Measurements from ENCODE around the gene SOX18. TPM values are rescaled to one million over a fixed set of nuclear protein-coding genes. Genes with fewer than 3 reads are reported as not detected.

The SOX18 gene
- total and polyA plus RNA-seq, 2 of the 13 experiments (the other 11 are each of a cell fraction or from before 2014, with no cell fraction given): 1.6 to 1.9 TPM

GRCh38 chr20:64076061-64076997, 26.9 kb upstream of the SOX18 start (continued):
- TF ChIP-seq PCBP1 (IDR thresholded peaks at IDR 0.05; ENCODE audit: borderline replicate concordance, low read depth, low read length): no peak
- no peak for TF ChIP-seq CSRNP2 (CRISPR knock-in tag; conservative IDR thresholded peaks at IDR 0.05; ENCODE audit: low read depth)
- TF ChIP-seq, protein P1, sequence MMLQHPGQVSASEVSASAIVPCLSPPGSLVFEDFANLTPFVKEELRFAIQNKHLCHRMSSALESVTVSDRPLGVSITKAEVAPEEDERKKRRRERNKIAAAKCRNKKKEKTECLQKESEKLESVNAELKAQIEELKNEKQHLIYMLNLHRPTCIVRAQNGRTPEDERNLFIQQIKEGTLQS (CRISPR knock-in tag; IDR thresholded peaks at IDR 0.05): no peak
- no peak for TF ChIP-seq ZNF292 (CRISPR knock-in tag; IDR thresholded peaks at IDR 0.05; ENCODE audit: borderline replicate concordance, low read depth)

GRCh38 chr20:64075556-64075955, 26.1 kb upstream of the SOX18 start:
- FAIRE-seq: no peak
- no peak for TF ChIP-seq ZNF329 (CRISPR knock-in tag; IDR thresholded peaks at IDR 0.05; ENCODE audit: low read depth)
- TF ChIP-seq ZNF33A (CRISPR knock-in tag; IDR thresholded peaks at IDR 0.05; ENCODE audit: borderline replicate concordance): no peak
- no peak for TF ChIP-seq ZNF276 (CRISPR knock-in tag; IDR thresholded peaks at IDR 0.05; ENCODE audit: low read depth)
- TF ChIP-seq ISX (CRISPR knock-in tag; conservative IDR thresholded peaks at IDR 0.05): no peak
- no peak for TF ChIP-seq CAMTA2 (CRISPR knock-in tag; IDR thresholded peaks at IDR 0.05; ENCODE audit: borderline replicate concordance)
- TF ChIP-seq ZNF737 (CRISPR knock-in tag; IDR thresholded peaks at IDR 0.05; ENCODE audit: borderline replicate concordance): no peak
- ATAC-seq: no peak
- Histone ChIP-seq H3K4me2 (ENCODE audit: low read depth, low read length) (no peak overlapping the region), H3K79me2 (ENCODE audit: insufficient read depth, low read length) (no peaks in the 10 kb centered on the region), H4K20me1 (ENCODE audit: insufficient read depth, low read length) (no peaks in the 10 kb centered on the region), H3K27ac (ENCODE audit: extremely low read length, insufficient read depth, low read length) (no peak overlapping the region), H3K27me3 (ENCODE audit: control insufficient read depth in 1 of 2, insufficient read depth in 2 of 2, low read length in 2 of 2) (no peaks in the 10 kb centered on the region), H2AFZ (ENCODE audit: low read length) (no peak overlapping the region), H3K4me1 (ENCODE audit: insufficient read depth, low read length) (peaks cover 22% of the 10 kb centered on the region), H3K9ac (ENCODE audit: insufficient read depth, low read depth, low read length) (no peak overlapping the region), H3K4me3 (replicated peaks in 1 of 3; ENCODE audit: insufficient read depth in 1 of 3, low read depth in 2 of 3, low read length in 3 of 3) (no peak overlapping the region), H3K9me3 (ENCODE audit: low read length) (no peaks in the 10 kb centered on the region), H3K36me3 (replicated peaks in 1 of 2; ENCODE audit: control insufficient read depth in 1 of 2, insufficient read depth in 2 of 2, low read length in 2 of 2) (no peaks in the 10 kb centered on the region)
- intact Hi-C loops (cut with micrococcal nuclease; ENCODE audit: unreplicated experiment) (no loop called here), in situ Hi-C loops (cut with HindIII; ENCODE audit: extremely low pct_ligation_motif_present, low pct_unique_long_range_greater_than_20kb) (no loop called here)
- WGBS (ENCODE audit: low lambda C conversion rate): 89% methylated on average over 12 of the region's 12 CpGs
- no TSS peak for BruUV-seq (replicated peaks)
- CTCF ChIA-PET (ENCODE audit: low intra/inter-chr PET ratio, low total read pairs): no interaction called here
- DNase-seq (ENCODE audit: low spot score): no peak
- POLR2A ChIA-PET: no interaction called here

Data from HepG2 (cell line).